Activated CD4-positive, alpha-beta T cell treated with anti-CD3 and anti-CD28 coated beads, Interleukin-2, amount 50 U/mL, for 4 hours (primary cell): ENCODE measurements around the gene TOMM34.

ENCODE experiments used
- DNase-seq, 2 experiments: peaks; one replicate each; pipeline ENCODE4 v3.0.0-alpha.2; 2020

The TOMM34 gene

DNA sequence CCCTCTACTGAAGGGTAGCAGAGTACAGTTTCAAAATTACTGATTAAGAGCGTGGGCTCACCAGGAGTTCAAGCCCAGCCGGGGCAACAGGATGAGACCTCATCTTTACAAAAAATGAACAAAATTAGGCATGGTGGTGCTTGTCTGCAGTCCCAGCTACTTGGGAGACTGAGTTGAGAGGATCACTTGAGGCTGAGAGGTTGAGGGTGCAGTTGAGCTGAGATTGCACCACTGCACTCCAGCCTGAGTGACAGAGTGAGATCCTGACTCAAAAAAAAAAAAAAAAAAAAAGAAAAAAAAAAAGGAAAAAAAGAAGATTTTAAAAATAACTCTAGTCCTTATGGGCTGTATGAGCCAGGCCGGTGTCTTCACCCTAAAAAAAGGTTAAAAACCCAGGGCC, 31.6 kb downstream of the TOMM34 start:
- DNase-seq, result no peak

GRCh38 chr20:44924541-44924940, 35.7 kb downstream of the TOMM34 start:
- DNase-seq, result no peak

DNA sequence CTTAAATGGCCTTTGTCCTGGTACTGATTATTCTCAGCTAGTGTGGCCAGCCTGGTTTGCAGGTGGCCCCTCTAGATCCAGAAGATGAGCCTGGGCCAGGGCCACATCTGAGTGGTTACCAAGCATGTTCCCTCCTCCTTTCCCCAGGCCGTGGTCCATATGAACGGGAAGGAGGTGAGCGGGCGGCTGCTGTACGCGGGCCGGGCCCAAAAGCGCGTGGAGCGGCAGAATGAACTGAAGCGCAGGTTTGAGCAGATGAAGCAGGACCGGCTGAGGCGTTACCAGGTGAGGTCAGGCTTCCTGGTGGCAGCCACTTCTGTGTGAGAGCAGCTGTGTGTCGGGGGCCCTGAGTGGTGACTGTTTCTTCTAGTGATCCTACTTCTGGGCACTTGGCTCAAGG, 38.8 kb downstream of the TOMM34 start:
- no peak for DNase-seq

GRCh38 chr20:44918761-44919160, 41.4 kb downstream of the TOMM34 start:
- DNase-seq, result no peak

DNA sequence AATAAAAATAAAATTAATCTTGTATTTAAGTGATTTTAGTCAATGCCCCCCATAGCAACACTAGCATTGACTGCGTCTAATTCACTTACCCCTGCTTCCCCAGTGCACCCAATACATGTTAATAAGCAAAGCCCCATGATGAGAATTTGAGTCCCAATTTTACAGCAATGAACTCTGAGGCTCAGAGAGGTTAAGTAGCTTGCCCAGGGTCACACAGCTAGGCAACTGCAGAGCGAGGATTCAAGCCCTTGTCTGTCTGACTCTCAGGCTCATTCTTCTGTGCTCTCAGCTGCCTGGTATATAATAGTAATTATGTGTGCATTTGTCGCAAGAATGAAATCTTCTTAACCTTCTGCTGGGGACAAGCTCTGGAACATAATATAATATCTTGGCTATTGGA, 41.9 kb downstream of the TOMM34 start:
- no peak for DNase-seq

- no peak for DNase-seq
Observed at GRCh38 chr20:44917399-44917798, 42.8 kb downstream of the TOMM34 start.

DNA sequence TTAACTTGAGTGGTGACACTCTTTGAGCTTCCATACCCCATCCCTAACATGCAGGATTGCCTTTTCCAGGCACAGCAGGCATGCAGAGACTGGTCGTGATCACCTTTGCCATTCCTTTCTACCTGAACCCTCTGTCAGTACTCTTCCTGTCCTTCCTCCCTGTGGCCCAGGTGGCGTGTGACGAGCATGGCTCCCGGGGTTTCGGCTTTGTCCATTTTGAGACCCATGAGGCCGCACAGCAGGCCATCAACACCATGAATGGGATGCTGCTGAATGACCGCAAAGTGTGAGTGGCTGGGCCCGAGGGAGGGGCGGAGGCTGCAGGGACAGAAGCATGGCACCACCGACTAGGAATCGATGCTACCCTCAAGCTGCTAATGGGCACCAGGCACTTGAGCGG, 43.6 kb downstream of the TOMM34 start:
- no peak for DNase-seq

GRCh38 chr20:44914924-44915323, 45.3 kb downstream of the TOMM34 start:
- no peak for DNase-seq

DNA sequence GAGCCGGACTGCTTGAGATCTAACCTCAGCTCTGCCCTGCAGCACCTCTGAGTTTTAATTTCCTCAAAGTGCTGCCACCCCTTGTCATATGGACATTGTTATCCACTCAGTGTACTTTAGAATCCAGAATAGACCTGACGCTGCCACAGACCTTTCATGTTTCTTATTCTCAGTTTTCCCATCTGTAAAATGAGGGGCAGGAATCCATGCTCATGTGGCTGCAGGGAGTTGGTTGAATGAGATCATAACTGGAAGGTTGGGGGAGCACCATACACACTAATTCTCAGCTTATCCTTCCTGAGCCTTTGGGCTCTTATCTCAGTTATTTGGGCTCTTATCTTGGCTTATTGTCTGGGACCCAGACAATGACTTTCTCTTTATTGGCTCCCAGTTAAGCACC, 48.0 kb downstream of the TOMM34 start:
- DNase-seq, result no peak

GRCh38 chr20:44911264-44911921, 48.8 kb downstream of the TOMM34 start:
- peak; percentile 27 to 40 for DNase-seq

GRCh38 chr20:44910690-44911262, 49.4 kb downstream of the TOMM34 start:
- DNase-seq, result no peak

DNA sequence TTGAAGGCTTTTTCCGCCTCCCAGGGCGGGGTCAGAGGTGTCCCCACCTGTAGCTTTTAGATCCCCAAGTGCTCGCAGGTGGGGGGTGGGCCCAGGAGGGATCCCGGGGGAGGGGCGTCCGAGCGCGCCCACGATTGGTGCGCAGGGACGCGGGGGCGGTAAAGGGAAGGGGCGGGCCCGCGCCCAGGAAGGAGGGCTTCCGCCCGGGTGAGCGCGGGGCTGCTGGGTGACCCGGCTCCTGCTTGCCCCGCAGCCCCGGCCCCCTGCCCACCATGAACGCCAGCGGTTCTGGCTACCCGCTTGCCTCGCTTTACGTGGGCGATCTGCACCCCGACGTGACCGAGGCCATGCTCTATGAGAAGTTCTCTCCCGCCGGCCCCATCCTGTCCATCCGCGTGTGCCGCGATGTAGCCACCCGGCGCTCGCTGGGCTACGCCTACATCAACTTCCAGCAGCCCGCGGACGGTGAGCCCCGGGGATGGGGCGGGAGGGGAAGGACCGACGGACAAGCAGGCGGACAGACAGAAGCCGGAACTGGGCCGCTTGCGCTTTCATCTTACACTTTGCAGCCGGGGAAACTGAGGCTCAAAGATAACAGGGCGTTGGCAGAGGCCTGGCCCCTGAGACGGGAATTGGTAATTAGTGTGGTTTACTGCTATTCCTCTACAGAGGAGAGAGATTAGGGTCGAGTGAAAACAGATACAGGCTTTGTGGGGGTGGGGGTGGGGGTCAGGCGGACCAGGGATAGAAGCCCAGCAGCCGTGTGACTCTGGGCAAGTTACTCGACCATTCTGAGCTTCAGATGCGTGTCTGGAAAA, 50.1 kb downstream of the TOMM34 start, which contains the start of gene PABPC1L:
Gene PABPC1L (plus strand): TSS at position 189 of the 818 bp plus-strand sequence. CDS start 84 bp downstream, at position 273.
- DNase-seq, result peak; percentile 74 to 80

GRCh38 chr20:44908987-44909871, 51.0 kb downstream of the TOMM34 start:
- no peak for DNase-seq

DNA sequence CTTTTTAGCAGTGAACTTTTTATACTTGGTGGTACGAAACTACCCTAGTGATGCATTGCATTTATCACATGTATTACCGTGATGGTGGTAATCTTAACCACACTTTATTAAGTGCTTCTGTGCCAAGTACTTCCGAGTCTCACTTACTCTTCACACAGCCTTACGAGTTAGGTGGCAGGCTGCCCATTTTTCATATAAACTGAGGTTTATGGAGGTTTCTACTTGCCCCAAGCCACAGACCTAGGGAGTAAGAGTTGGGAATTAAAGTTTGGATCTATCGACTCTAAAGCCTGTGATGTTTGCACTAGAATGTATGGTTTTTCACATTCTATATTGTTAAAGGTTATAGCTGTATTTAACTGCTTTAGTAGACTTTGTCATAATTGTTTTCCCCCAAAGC, 55.8 kb downstream of the TOMM34 start:
- DNase-seq, result no peak

GRCh38 chr20:44901974-44902373, 58.2 kb downstream of the TOMM34 start:
- DNase-seq, result no peak

GRCh38 chr20:44900231-44900854, 59.9 kb downstream of the TOMM34 start:
- DNase-seq, result no peak

GRCh38 chr20:44897133-44897532, 63.1 kb downstream of the TOMM34 start:
- DNase-seq, result no peak

- DNase-seq, result no peak
Observed at GRCh38 chr20:44896583-44896982, 63.6 kb downstream of the TOMM34 start.

GRCh38 chr20:44894959-44895358, 65.2 kb downstream of the TOMM34 start:
- no peak for DNase-seq
